Kidney epithelial cell (primary cell): Measurements from ENCODE around the gene HCAR1. TPM values are rescaled to one million over a fixed set of nuclear protein-coding genes. Genes with fewer than 3 reads are reported as not detected.
"Not testable (repeated sequence)": the region's sequence is repeated elsewhere in the genome, so short reads cannot be mapped to it uniquely, and the experiment has no call there.

ENCODE experiments used
- DNase-seq: peaks from one replicate; pipeline ENCODE4 v3.0.0-alpha.2; 2010; ENCODE audit warnings: low read depth
- H3K27me3 ChIP-seq: 2 replicates; pipeline ENCODE4 v1.6.0; 2011; ENCODE audit warnings: low read length; ENCODE audit not compliant: control insufficient read depth, insufficient read depth
- H3K36me3 ChIP-seq: 2 replicates; pipeline ENCODE4 v1.5.1; 2011; ENCODE audit warnings: low read length; ENCODE audit not compliant: control insufficient read depth, insufficient read depth
- H3K4me3 ChIP-seq: 2 replicates; pipeline ENCODE4 v1.5.1; 2011; ENCODE audit warnings: low read depth, mild to moderate bottlenecking, control low read depth, low read length
- CTCF ChIP-seq: IDR thresholded peaks from 2 replicates; pipeline ENCODE4 v1.5.1; 2011; ENCODE audit warnings: mild to moderate bottlenecking, moderate library complexity, low read length, control low read depth, inconsistent platforms; ENCODE audit not compliant: insufficient read depth, poor library complexity, severe bottlenecking
- total RNA-seq: library from RNA; depleted of rRNA; stranded (reverse); fragments of >200 nt; gene quantifications from 2 replicates; pipeline ENCODE4 v1.2.3, GENCODE V29; 2015

The HCAR1 gene
- 0.62 and 0.79 TPM in 2 replicates for total RNA-seq

GRCh38 chr12:122730215-122731014 is at the start of gene HCAR1:
TSS of gene HCAR1 (minus strand) at chr12:122730844. CDS start at chr12:122730339, 505 bp downstream.
- H3K36me3 ChIP-seq, result no peaks in the 10 kb centered on the region
- DNase-seq, result no peak
- peak within 1 kb of the TSS; percentile 26 for H3K4me3 ChIP-seq
- no peak for TF ChIP-seq CTCF
- no peaks in the 10 kb centered on the region for H3K27me3 ChIP-seq

- Histone ChIP-seq H3K4me3 (no peak overlapping the region), H3K36me3 (no peaks in the 10 kb centered on the region), H3K27me3 (no peaks in the 10 kb centered on the region)
- DNase-seq, result no peak
- TF ChIP-seq CTCF, result no peak
Measured at GRCh38 chr12:122757568-122757967, 26.9 kb upstream of the HCAR1 start.

GRCh38 chr12:122754790-122755189 is 24.1 kb upstream of the HCAR1 start:
- Histone ChIP-seq H3K27me3 (no peaks in the 10 kb centered on the region), H3K36me3 (no peaks in the 10 kb centered on the region), H3K4me3 (no peak overlapping the region)
- DNase-seq, result no peak
- no peak for TF ChIP-seq CTCF

- Histone ChIP-seq H3K4me3 (peak overlapping the region; percentile 82), H3K27me3 (no peaks in the 10 kb centered on the region), H3K36me3 (no peaks in the 10 kb centered on the region)
- DNase-seq, result no peak
- TF ChIP-seq CTCF, result no peak
Measured at GRCh38 chr12:122753319-122753650, 22.6 kb upstream of the HCAR1 start.

GRCh38 chr12:122752464-122753318 is 22.0 kb upstream of the HCAR1 start, which contains the start of gene DENR:
TSS of gene DENR (plus strand) at chr12:122752824. CDS start at chr12:122753702, 878 bp downstream.
- peak; percentile 82 for TF ChIP-seq CTCF
- DNase-seq, result peak; percentile 96
- Histone ChIP-seq H3K27me3 (no peaks in the 10 kb centered on the region), H3K4me3 (peak within 1 kb of the TSS; percentile 82), H3K36me3 (no peaks in the 10 kb centered on the region)

GRCh38 chr12:122750781-122751515 is 20.3 kb upstream of the HCAR1 start:
- not testable (repeated sequence) for H3K36me3 ChIP-seq, H3K27me3 ChIP-seq, H3K4me3 ChIP-seq, DNase-seq
